Suprapubic skin (tissue), 4 donors: Measurements from ENCODE around the gene SKP2. TPM values are rescaled to one million over a fixed set of nuclear protein-coding genes. Genes with fewer than 3 reads are reported as not detected.

ENCODE experiments used
- DNase-seq, 2 donors: peaks; one replicate each; pipeline ENCODE4 v3.0.0-alpha.2; 2019; ENCODE audit warnings: low spot score in 2 of 2
- H3K27ac ChIP-seq: fragments of 200-600 bp; sonication (generic); one replicate; pipeline ENCODE4 v1.5.1; 2019
- H3K27me3 ChIP-seq: fragments of 200-600 bp; sonication (generic); one replicate; pipeline ENCODE4 v1.5.1; 2019
- H3K36me3 ChIP-seq: fragments of 200-600 bp; sonication (generic); one replicate; pipeline ENCODE4 v1.5.1; 2019
- H3K4me1 ChIP-seq: fragments of 200-600 bp; sonication (generic); one replicate; pipeline ENCODE4 v1.5.1; 2019
- H3K4me3 ChIP-seq: fragments of 200-600 bp; sonication (generic); one replicate; pipeline ENCODE4 v1.5.1; 2019; ENCODE audit warnings: mild to moderate bottlenecking
- H3K9me3 ChIP-seq: fragments of 200-600 bp; sonication (generic); one replicate; pipeline ENCODE4 v1.5.1; 2019
- EP300 ChIP-seq: sonication (generic); formaldehyde crosslinking; IDR thresholded peaks from one replicate; pipeline ENCODE4 v1.6.1; 2017; ENCODE audit warnings: antibody characterized with exemption
- POLR2A ChIP-seq, 2 donors: fragments of 450-650 bp; IDR thresholded peaks; one replicate each; pipeline ENCODE4 v1.6.1; 2017; ENCODE audit warnings: antibody characterized with exemption in 2 of 2, mild to moderate bottlenecking in 2 of 2, moderate library complexity in 2 of 2
- POLR2AphosphoS5 ChIP-seq, 3 donors: sonication (generic); formaldehyde crosslinking; IDR thresholded peaks; one replicate each; pipeline ENCODE4 v1.6.1; 2017; ENCODE audit warnings: antibody characterized with exemption in 3 of 3
- WGBS: methylation state at CpG from one replicate; pipeline ENCODE4 v1.1.5; 2018; 5-methylcytosine and 5-hydroxymethylcytosine counted together
- total RNA-seq, 4 donors: library from RNA; depleted of rRNA; stranded (reverse); fragments of >200 nt; gene quantifications; one replicate each; pipeline ENCODE4 v1.1.0, GENCODE V29; 2016
- TF ChIP-seq, protein P1 (sequence below), 2 donors: fragments of 200-600 bp in 1 of 2; fragments of 450-650 bp in 1 of 2; sonication (generic) in 1 of 2; IDR thresholded peaks; one replicate each; pipeline ENCODE4 v1.5.1; 2016 to 2019; ENCODE audit warnings: antibody characterized with exemption in 2 of 2, mild to moderate bottlenecking in 1 of 2, moderate library complexity in 1 of 2

Gene SKP2
- total RNA-seq, 4 donors from 2014 or later: 10.7 to 20.8 (median 13.5) TPM

DNA sequence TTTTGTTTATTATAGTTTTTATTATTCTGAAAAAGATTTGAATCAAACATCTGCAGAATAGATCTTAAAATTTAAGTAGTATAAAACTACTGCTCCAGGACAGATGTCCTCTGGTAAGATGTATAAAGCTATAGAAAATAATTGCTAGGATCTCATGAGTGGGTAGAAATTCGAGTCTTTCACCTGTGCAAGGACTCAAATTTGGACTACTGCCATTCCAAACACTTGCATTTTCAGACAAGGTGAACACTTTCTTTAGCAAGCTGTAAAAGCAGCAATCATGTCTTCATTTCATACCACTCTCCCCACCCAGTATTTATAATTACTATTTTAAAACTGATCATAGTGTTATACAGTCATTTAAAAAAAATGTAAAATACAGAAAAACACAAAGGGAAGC, 20.7 kb downstream of the SKP2 start:
- H3K9me3 ChIP-seq: no peaks in the 10 kb centered on the region
- WGBS: 63% methylated on average over 1 of the region's 1 CpG
- TF ChIP-seq, protein P1, sequence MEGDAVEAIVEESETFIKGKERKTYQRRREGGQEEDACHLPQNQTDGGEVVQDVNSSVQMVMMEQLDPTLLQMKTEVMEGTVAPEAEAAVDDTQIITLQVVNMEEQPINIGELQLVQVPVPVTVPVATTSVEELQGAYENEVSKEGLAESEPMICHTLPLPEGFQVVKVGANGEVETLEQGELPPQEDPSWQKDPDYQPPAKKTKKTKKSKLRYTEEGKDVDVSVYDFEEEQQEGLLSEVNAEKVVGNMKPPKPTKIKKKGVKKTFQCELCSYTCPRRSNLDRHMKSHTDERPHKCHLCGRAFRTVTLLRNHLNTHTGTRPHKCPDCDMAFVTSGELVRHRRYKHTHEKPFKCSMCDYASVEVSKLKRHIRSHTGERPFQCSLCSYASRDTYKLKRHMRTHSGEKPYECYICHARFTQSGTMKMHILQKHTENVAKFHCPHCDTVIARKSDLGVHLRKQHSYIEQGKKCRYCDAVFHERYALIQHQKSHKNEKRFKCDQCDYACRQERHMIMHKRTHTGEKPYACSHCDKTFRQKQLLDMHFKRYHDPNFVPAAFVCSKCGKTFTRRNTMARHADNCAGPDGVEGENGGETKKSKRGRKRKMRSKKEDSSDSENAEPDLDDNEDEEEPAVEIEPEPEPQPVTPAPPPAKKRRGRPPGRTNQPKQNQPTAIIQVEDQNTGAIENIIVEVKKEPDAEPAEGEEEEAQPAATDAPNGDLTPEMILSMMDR (IDR thresholded peaks at IDR 0.05): no peak
- TF ChIP-seq POLR2A (IDR thresholded peaks at IDR 0.05): no peak
- TF ChIP-seq EP300: no peak
- no peak for TF ChIP-seq POLR2AphosphoS5 (IDR thresholded peaks at IDR 0.05)
- H3K27me3 ChIP-seq: no peaks in the 10 kb centered on the region
- no peaks in the 10 kb centered on the region for H3K4me1 ChIP-seq
- peaks cover 65% of the 10 kb centered on the region for H3K36me3 ChIP-seq
- no peak for DNase-seq
- H3K4me3 ChIP-seq: no peak overlapping the region
- H3K27ac ChIP-seq: no peak overlapping the region

DNA sequence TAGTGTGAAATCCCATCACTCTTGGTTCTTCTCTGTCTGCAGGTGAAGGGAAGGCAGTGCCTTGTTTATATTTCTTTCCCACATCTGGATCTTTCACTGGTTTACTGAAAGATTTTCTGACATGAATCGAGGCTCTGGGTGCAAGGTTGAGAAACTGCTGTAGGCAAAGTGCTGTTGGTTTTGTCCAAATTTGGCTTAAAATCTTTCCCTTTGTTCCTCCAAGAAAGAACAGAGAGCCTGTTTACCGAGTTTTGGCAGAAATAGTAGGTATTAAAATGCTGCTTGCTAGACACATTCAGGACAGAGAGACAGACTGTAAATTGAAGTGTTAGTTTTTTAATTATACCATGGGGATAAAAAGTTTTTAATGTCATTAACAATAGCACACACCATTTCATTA, 21.5 kb downstream of the SKP2 start:
- TF ChIP-seq, protein P1 (IDR thresholded peaks at IDR 0.05): no peak
- no peak for TF ChIP-seq POLR2AphosphoS5 (IDR thresholded peaks at IDR 0.05)
- TF ChIP-seq POLR2A (IDR thresholded peaks at IDR 0.05): no peak
- TF ChIP-seq EP300: no peak
- H3K36me3 ChIP-seq: peaks cover 60% of the 10 kb centered on the region
- WGBS: 72% methylated on average over 2 of the region's 2 CpGs

DNA sequence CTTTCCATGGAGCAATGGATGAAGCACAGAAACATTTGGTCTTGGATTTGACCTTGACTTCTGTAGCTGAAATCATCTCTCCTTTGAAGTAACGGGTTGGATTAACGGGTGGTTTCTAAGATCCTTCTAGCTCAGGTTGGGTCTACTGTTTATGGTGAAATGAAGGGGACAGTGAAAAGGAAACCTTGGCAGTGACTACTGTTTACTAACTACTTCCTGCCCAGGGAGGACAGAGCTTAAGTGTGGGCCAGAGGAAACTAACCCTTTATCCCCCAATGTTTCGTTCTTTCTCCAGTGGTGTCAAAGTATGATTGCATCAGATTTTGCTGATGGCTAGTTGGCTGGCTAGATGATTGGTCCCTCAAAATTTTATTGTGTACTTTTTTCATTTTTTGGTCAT, 22.2 kb downstream of the SKP2 start:
- no peak overlapping the region for H3K4me3 ChIP-seq
- no peak overlapping the region for H3K27ac ChIP-seq
- no peak for DNase-seq
- TF ChIP-seq POLR2A (IDR thresholded peaks at IDR 0.05) (no peak), EP300 (no peak), POLR2AphosphoS5 (IDR thresholded peaks at IDR 0.05) (no peak)
- TF ChIP-seq, protein P1 (IDR thresholded peaks at IDR 0.05): no peak
- WGBS: 85% methylated on average over 3 of the region's 3 CpGs
- H3K27me3 ChIP-seq: no peaks in the 10 kb centered on the region
- no peaks in the 10 kb centered on the region for H3K4me1 ChIP-seq
- H3K36me3 ChIP-seq: peaks cover 60% of the 10 kb centered on the region
- H3K9me3 ChIP-seq: no peaks in the 10 kb centered on the region

More for the DNA sequence above, 21.5 kb downstream of the SKP2 start:
- H3K4me1 ChIP-seq: no peaks in the 10 kb centered on the region
- no peaks in the 10 kb centered on the region for H3K27me3 ChIP-seq
- H3K4me3 ChIP-seq: no peak overlapping the region
- no peaks in the 10 kb centered on the region for H3K9me3 ChIP-seq
- H3K27ac ChIP-seq: no peak overlapping the region
- DNase-seq: no peak

DNA sequence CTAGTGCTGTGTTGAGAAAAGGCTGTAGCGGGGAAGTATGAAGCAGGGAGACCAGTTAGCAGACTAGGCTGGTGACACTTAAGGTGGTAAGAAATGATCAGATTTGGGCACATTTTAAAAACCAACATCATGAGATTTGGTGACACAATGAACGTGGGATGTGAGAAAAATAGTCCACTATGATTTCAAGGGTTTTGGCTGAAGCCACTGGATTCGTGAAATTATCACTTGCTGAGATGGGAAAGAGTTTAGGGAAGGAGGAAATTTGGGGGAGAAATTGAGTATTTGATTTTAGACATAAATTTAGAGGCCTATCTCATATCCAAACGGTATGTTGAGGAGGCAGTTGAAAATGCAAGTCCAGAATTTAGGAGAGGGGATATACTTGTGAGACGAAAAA, 23.1 kb downstream of the SKP2 start:
- no peak for DNase-seq
- Histone ChIP-seq H3K9me3 (no peaks in the 10 kb centered on the region), H3K27me3 (no peaks in the 10 kb centered on the region), H3K4me1 (no peaks in the 10 kb centered on the region), H3K4me3 (no peak overlapping the region), H3K27ac (no peak overlapping the region), H3K36me3 (peaks cover 60% of the 10 kb centered on the region)
- TF ChIP-seq EP300 (no peak), POLR2A (IDR thresholded peaks at IDR 0.05) (no peak), POLR2AphosphoS5 (IDR thresholded peaks at IDR 0.05) (no peak)
- TF ChIP-seq, protein P1 (IDR thresholded peaks at IDR 0.05): no peak
- 86% methylated on average over 5 of the region's 5 CpGs for WGBS

DNA sequence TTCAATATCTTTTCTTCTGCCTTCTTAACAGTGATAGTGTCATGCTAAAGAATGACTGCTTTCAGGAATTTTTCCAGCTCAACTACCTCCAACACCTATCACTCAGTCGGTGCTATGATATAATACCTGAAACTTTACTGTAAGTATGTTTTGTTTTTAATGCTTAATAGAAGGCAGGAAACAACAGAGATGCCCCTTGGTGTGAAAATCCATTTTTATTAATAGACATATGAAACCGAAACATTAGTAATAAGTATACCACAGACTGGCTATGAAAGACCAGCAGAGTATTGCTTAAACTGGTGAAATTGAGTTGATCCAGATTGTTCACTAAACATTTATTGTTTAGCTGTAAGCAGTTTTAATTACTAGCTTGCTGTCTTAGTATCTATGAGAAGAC, 25.2 kb downstream of the SKP2 start:
- Histone ChIP-seq H3K9me3 (no peaks in the 10 kb centered on the region), H3K4me1 (no peaks in the 10 kb centered on the region), H3K27me3 (no peaks in the 10 kb centered on the region), H3K27ac (no peak overlapping the region), H3K36me3 (peaks cover 62% of the 10 kb centered on the region), H3K4me3 (no peak overlapping the region)
- WGBS: 67% methylated on average over 2 of the region's 2 CpGs
- TF ChIP-seq POLR2A (IDR thresholded peaks at IDR 0.05) (no peak), EP300 (no peak), POLR2AphosphoS5 (IDR thresholded peaks at IDR 0.05) (no peak)
- TF ChIP-seq, protein P1 (IDR thresholded peaks at IDR 0.05): no peak
- DNase-seq: no peak
